GM10248 (cell line): ENCODE data around the gene IGF1.

Experiments used
- CTCF ChIA-PET: fragments of 300-600 bp; sonication (Branson Sonifier 250); formaldehyde crosslinking; extraction: SDS; loops from one replicate; lab custom pipeline; 2021; ENCODE audit warnings: antibody characterized with exemption; lab: Yijun Ruan, JAX
- POLR2A ChIA-PET: fragments of 350-650 bp; sonication (Branson Sonifier 250); formaldehyde crosslinking; extraction: SDS; loops from one replicate; lab custom pipeline; 2020; ENCODE audit warnings: antibody characterized with exemption; lab: Yijun Ruan, JAX
- DNase-seq: peaks from one replicate; pipeline ENCODE4 v3.0.0; 2012; ENCODE audit errors: extremely low spot score
- TF ChIP-seq, protein P1 (sequence below): IDR thresholded peaks from 2 replicates; pipeline ENCODE4 v1.5.1; 2012; ENCODE audit warnings: mild to moderate bottlenecking, low read depth; ENCODE audit errors: extremely low read depth, missing control alignments, control extremely low read depth

Gene IGF1

DNA sequence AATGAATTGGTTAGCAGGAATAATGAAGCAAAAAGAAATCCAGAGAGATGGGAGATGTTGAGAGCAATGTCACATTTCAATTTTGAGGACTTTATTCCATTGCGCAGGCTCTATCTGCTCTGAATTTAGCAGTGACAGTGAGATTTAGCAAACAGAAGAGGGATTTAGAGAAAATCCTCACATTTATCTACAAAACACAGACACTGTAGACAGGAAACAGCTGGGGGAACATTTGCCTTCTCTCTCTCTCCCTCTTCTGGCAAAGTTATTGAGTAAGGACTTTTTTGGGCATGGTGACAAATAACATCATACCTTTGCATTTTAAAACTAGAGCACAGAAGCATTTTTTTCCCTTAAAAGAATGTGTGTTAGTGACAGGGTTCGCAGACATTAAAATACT lies at the start of gene IGF1:
Gene IGF1, minus strand, starts transcription at position 158 of the 400 bp plus-strand sequence. CDS start 182 bp downstream, outside the sequence.
- no peak for DNase-seq
- TF ChIP-seq, protein P1, sequence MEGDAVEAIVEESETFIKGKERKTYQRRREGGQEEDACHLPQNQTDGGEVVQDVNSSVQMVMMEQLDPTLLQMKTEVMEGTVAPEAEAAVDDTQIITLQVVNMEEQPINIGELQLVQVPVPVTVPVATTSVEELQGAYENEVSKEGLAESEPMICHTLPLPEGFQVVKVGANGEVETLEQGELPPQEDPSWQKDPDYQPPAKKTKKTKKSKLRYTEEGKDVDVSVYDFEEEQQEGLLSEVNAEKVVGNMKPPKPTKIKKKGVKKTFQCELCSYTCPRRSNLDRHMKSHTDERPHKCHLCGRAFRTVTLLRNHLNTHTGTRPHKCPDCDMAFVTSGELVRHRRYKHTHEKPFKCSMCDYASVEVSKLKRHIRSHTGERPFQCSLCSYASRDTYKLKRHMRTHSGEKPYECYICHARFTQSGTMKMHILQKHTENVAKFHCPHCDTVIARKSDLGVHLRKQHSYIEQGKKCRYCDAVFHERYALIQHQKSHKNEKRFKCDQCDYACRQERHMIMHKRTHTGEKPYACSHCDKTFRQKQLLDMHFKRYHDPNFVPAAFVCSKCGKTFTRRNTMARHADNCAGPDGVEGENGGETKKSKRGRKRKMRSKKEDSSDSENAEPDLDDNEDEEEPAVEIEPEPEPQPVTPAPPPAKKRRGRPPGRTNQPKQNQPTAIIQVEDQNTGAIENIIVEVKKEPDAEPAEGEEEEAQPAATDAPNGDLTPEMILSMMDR: peak; percentile 22
- CTCF ChIA-PET: interaction anchor here (1.1 kb wide), 1 partner anchor 385 kb away, joined by 3 read pairs; no protein-coding TSS in a partner anchor
- POLR2A ChIA-PET: no interaction called here

DNA sequence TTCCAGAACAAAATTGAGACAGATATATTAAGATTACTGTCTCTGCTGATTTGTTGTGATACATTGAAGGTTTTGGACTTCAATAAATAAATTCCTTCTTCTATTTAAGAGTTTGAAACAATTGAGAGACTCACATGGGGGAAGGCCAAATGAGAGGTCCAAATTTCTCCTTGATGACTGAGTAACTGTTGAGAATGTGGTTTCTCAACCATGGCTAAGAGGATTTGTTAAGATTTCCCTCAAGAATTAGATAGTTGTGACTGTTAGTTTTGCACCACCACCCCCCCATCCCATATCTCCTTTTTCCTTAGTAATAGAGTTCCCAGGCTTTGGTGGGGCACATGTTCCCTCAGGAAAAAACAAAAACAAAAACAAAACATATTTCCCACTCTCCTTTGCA lies 47.7 kb upstream of the IGF1 start:
- DNase-seq: no peak
- CTCF ChIA-PET: interaction anchor here (1.4 kb wide), 1 partner anchor 44 kb away, joined by 3 read pairs; no protein-coding TSS in a partner anchor

DNA sequence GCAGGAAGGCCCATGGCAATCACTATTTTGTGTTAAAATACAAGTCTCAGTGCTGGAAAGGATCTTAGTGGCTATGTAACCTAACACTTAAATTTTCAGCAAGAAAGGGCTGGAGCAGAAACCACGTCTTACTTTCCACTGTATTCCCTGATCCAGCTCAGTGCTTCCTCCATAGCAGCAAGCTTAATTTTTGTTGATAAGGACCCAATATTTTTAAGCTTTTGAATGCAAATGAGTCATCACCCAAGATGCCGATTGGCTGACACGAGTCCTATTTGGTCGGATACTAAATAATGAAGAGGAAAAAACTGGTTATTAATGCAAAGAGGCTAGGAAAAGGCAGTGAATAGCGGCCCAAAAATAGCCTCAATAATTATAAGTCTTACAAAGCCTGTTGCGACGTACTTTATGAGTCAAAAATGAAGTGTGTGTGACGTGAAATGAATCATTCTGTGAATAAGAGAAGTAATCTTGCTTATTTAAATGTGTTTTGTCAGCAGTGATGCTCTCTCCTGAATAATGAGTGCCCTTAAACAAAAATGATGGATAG lies 46.9 kb upstream of the IGF1 start:
- CTCF ChIA-PET: interaction anchor here (1.0 to 1.4 kb wide), 3 partner anchors 14 to 591 kb away, joined by 3 read pairs; no protein-coding TSS in a partner anchor
- POLR2A ChIA-PET: no interaction called here
- no peak for DNase-seq
- TF ChIP-seq, protein P1: no peak

More for the DNA sequence above, 47.7 kb upstream of the IGF1 start:
- TF ChIP-seq, protein P1: no peak
- POLR2A ChIA-PET: no interaction called here

- CTCF ChIA-PET: interaction anchor here (1.0 to 1.4 kb wide), 3 partner anchors 13 to 591 kb away, joined by 3 read pairs; no protein-coding TSS in a partner anchor
- TF ChIP-seq, protein P1: no peak
- POLR2A ChIA-PET: no interaction called here
- no peak for DNase-seq
Measured at GRCh38 chr12:102526656-102527055, 46.3 kb upstream of the IGF1 start.

GRCh38 chr12:102522768-102523167 lies 42.4 kb upstream of the IGF1 start:
- no peak for DNase-seq
- CTCF ChIA-PET: interaction anchor here (0.9 to 1.3 kb wide), 2 partner anchors 11 to 16 kb away, joined by 3 to 4 read pairs; no protein-coding TSS in a partner anchor
- TF ChIP-seq, protein P1: no peak
- POLR2A ChIA-PET: interaction anchor here (0.8 kb wide), 1 partner anchor 38 kb away, joined by 3 read pairs; no protein-coding TSS in a partner anchor

- TF ChIP-seq, protein P1: no peak
- DNase-seq: no peak
- ChIA-PET POLR2A (no interaction called here), CTCF (interaction anchor here (0.9 to 1.7 kb wide), 8 partner anchors 9 to 295 kb away, joined by 3 to 7 read pairs (median 4); no protein-coding TSS in a partner anchor)
Measured at GRCh38 chr12:102521662-102522277, 41.4 kb upstream of the IGF1 start.
